HCT116 (cell line): ENCODE measurements around the gene MTHFD2L. TPM values are rescaled to one million over a fixed set of nuclear protein-coding genes. Genes with fewer than 3 reads are reported as not detected.

Source experiments
- ATAC-seq: fragments of 200-7000 bp; cut with Tn5 transposase; 2 replicates; pipeline ENCODE4 v1.9.1; 2020; ENCODE audit warnings: mild to moderate bottlenecking, moderate library complexity
- BruUV-seq: library from RNA; stranded (reverse); fragments of 400-500 nt; replicated peaks from 2 replicates; lab custom pipeline; 2021; lab: Mats Ljungman, UMichigan
- CTCF ChIA-PET: fragments of 300-600 bp; sonication (Branson Sonifier 250); formaldehyde crosslinking; loops from one replicate; lab custom pipeline; 2021; ENCODE audit warnings: antibody characterized with exemption; lab: Charles Lee
- POLR2A ChIA-PET: fragments of 300-600, 350-600 bp; sonication (Branson Sonifier 250); formaldehyde crosslinking; loops from one replicate; lab custom pipeline; 2021; ENCODE audit warnings: antibody characterized with exemption; lab: Charles Lee
- RAD21 ChIA-PET, 2 experiments: fragments of 300-600 bp; sonication (Branson Sonifier 250); formaldehyde crosslinking; loops; one replicate each; lab custom pipeline; 2023; ENCODE audit warnings: low total read pairs in 2 of 2; ENCODE audit not compliant: uncharacterized antibody in 2 of 2, unreplicated experiment in 2 of 2, low non-redundant PET in 1 of 2; lab: Charles Lee
- DNase-seq: peaks from one replicate; pipeline ENCODE4 v3.0.0-alpha.2; 2010; ENCODE audit warnings: low read depth, low spot score
- H2AFZ ChIP-seq: fragments of 200-600 bp; shearing (Covaris generic), sonication (generic); 2 replicates; pipeline ENCODE4 v1.6.1; 2017; ENCODE audit warnings: low read depth, mixed run types, mixed read lengths, antibody characterized with exemption, low read length; ENCODE audit not compliant: poor library complexity, severe bottlenecking
- H3K27ac ChIP-seq: 2 replicates; pipeline ENCODE4 v1.5.1; 2012; ENCODE audit warnings: low read depth, low read length
- H3K27me3 ChIP-seq: fragments of 200-600 bp; sonication (generic); 2 replicates; pipeline ENCODE4 v1.6.1; 2016; ENCODE audit warnings: mixed run types, low read length, mixed read lengths; ENCODE audit not compliant: insufficient read depth
- H3K36me3 ChIP-seq, 2 experiments: fragments of 200-500 bp in 1 of 2; fragments of 200-600 bp in 1 of 2; sonication (Bioruptor generic) in 1 of 2; sonication (generic) in 1 of 2; 2 replicates each; pipeline versions ENCODE4 v1.5.1 to v1.6.1; 2014 to 2016; ENCODE audit warnings: low read length in 2 of 2, inconsistent platforms in 1 of 2, mixed read lengths in 1 of 2, mixed run types in 1 of 2; ENCODE audit not compliant: insufficient read depth in 2 of 2, control insufficient read depth in 1 of 2
- H3K4me1 ChIP-seq, 2 experiments: fragments of 200-600 bp in 1 of 2; sonication (generic) in 1 of 2; 2 replicates each; pipeline versions ENCODE4 v1.5.1 to v1.6.1; 2012 to 2017; ENCODE audit warnings: low read length in 2 of 2, inconsistent platforms in 1 of 2, mild to moderate bottlenecking in 1 of 2, mixed read lengths in 1 of 2, mixed run types in 1 of 2, moderate library complexity in 1 of 2; ENCODE audit not compliant: insufficient read depth in 2 of 2, control insufficient read depth in 1 of 2
- H3K4me2 ChIP-seq: fragments of 200-600 bp; sonication (generic); 2 replicates; pipeline ENCODE4 v1.6.1; 2017; ENCODE audit warnings: mixed run types, low read length, mixed read lengths
- H3K4me3 ChIP-seq, 2 experiments: fragments of 200-600 bp in 1 of 2; sonication (generic) in 1 of 2; replicated peaks in 1 of 2; 2 replicates each; pipeline ENCODE4 v1.5.1; 2011 to 2016; ENCODE audit warnings: low read length in 2 of 2, control low read depth in 1 of 2, low read depth in 1 of 2, mild to moderate bottlenecking in 1 of 2, mixed read lengths in 1 of 2, mixed run types in 1 of 2
- H3K79me2 ChIP-seq: fragments of 200-600 bp; sonication (generic); 2 replicates; pipeline ENCODE4 v1.6.1; 2017; ENCODE audit warnings: mild to moderate bottlenecking, mixed run types, low read length, moderate library complexity, mixed read lengths; ENCODE audit not compliant: insufficient read depth
- H3K9ac ChIP-seq: fragments of 200-600 bp; sonication (generic); 2 replicates; pipeline ENCODE4 v1.6.1; 2016; ENCODE audit warnings: low read length, mixed read lengths
- H3K9me2 ChIP-seq: fragments of 200-600 bp; sonication (generic), shearing (Covaris generic); 2 replicates; pipeline ENCODE4 v1.6.1; 2017; ENCODE audit warnings: mixed run types, mild to moderate bottlenecking, moderate library complexity; ENCODE audit not compliant: insufficient read depth
- H3K9me3 ChIP-seq, 2 experiments: fragments of 200-500 bp in 1 of 2; fragments of 200-600 bp in 1 of 2; sonication (Bioruptor generic) in 1 of 2; sonication (generic) in 1 of 2; 2 replicates each; pipeline ENCODE4 v1.6.1; 2014 to 2017; ENCODE audit warnings: low read length in 2 of 2, mixed read lengths in 2 of 2, inconsistent platforms in 1 of 2, low read depth in 1 of 2, mild to moderate bottlenecking in 1 of 2, mixed run types in 1 of 2, moderate library complexity in 1 of 2; ENCODE audit not compliant: control insufficient read depth in 1 of 2, insufficient read depth in 1 of 2
- H4K20me1 ChIP-seq: fragments of 200-600 bp; sonication (generic), shearing (Covaris generic); 2 replicates; pipeline ENCODE4 v1.6.1; 2017; ENCODE audit warnings: mixed run types, mild to moderate bottlenecking, moderate library complexity; ENCODE audit not compliant: insufficient read depth
- CEBPB ChIP-seq: IDR thresholded peaks from 2 replicates; pipeline ENCODE4 v1.6.1; 2012; ENCODE audit warnings: low read depth
- CTCF ChIP-seq, 3 experiments: fragments of 200-600 bp in 1 of 3; sonication (generic) in 1 of 3; IDR thresholded peaks in 2 of 3; conservative IDR thresholded peaks in 1 of 3; 2 replicates each; pipeline ENCODE4 v1.5.1; 2012 to 2017; ENCODE audit warnings: low read depth in 2 of 3, low read length in 2 of 3, antibody characterized with exemption in 1 of 3, borderline replicate concordance in 1 of 3, control low read depth in 1 of 3, mild to moderate bottlenecking in 1 of 3, mixed read lengths in 1 of 3, mixed run types in 1 of 3, moderate library complexity in 1 of 3; ENCODE audit not compliant: insufficient read depth in 1 of 3
- EZH2 ChIP-seq: fragments of 200-600 bp; sonication (generic); IDR thresholded peaks from 2 replicates; pipeline ENCODE4 v1.6.1; 2017; ENCODE audit warnings: antibody characterized with exemption, mixed run types
- POLR2A ChIP-seq: IDR thresholded peaks from 2 replicates; pipeline ENCODE4 v1.7.0; 2011; ENCODE audit warnings: borderline replicate concordance; ENCODE audit not compliant: insufficient read depth, insufficient read length; ENCODE audit errors: extremely low read depth
- POLR2AphosphoS5 ChIP-seq: IDR thresholded peaks from 2 replicates; pipeline ENCODE4 v1.6.1; 2011; ENCODE audit warnings: mild to moderate bottlenecking, low read depth, low read length, moderate library complexity
- SIN3A ChIP-seq: IDR thresholded peaks from 2 replicates; pipeline ENCODE4 v1.6.1; 2012; ENCODE audit warnings: low read depth
- ZFX ChIP-seq: fragments of 450-650 bp; IDR thresholded peaks from 2 replicates; pipeline ENCODE4 v1.6.1; 2017
- intact Hi-C: fragments of 100-400 bp; cut with micrococcal nuclease; formaldehyde crosslinking; loops from 2 replicates; pipeline ENCODE4 v1.10.0; 2022
- total RNA-seq: library from RNA; stranded (reverse); gene quantifications from one replicate; pipeline ENCODE4 v1.2.1, GENCODE V29; 2021; ENCODE audit not compliant: unreplicated experiment

The MTHFD2L gene
- total RNA-seq, 1 experiment from 2014 or later: 15.0 TPM

- Histone ChIP-seq H3K9me2 (no peaks in the 10 kb centered on the region), H3K4me2 (peak overlapping the region; percentile 69), H3K4me3 (peak overlapping the region in 1 of 2 experiments; percentile 37; a peak in 2 of 4 replicates), H3K27ac (peak overlapping the region; percentile 54; the same call in 1 of the 2 replicates), H3K79me2 (no peaks in the 10 kb centered on the region), H4K20me1 (no peaks in the 10 kb centered on the region), H3K9ac (peak overlapping the region; percentile 44), H2AFZ (peak overlapping the region; percentile 8), H3K9me3 (no peaks in the 10 kb centered on the region), H3K27me3 (no peaks in the 10 kb centered on the region), H3K36me3 (no peaks in the 10 kb centered on the region), H3K4me1 (peaks cover 18 to 53% of the 10 kb centered on the region in 2 experiments)
- intact Hi-C loops: loop anchor here (2.0 kb wide), 1 partner anchor 53 kb away; no protein-coding TSS in a partner anchor
- CTCF ChIA-PET: interaction anchor here (1.0 to 3.2 kb wide), 3 partner anchors 11 to 71 kb away, joined by 4 to 20 read pairs (median 7); partner anchors contain the start of genes CXCL2 and CXCL3
- BruUV-seq: TSS peak; percentile 97
- TF ChIP-seq ZFX: no peak
- TF ChIP-seq POLR2AphosphoS5: 0 out of 2 replicates have a peak, but pooled peaks have one; percentile 7
- peak; percentile 30; the same call in 1 of the 2 replicates for TF ChIP-seq CEBPB
- peak; percentile 44; the same call in 1 of the 2 replicates for TF ChIP-seq SIN3A
- DNase-seq (peak; percentile 60), ATAC-seq (peak; percentile 62)
- POLR2A ChIA-PET: interaction anchor here (1.0 to 2.8 kb wide), 7 partner anchors 10 to 72 kb away, joined by 3 to 25 read pairs (median 6); partner anchors contain the start of genes CXCL2 and CXCL3
- RAD21 ChIA-PET: no interaction called here
Measured at GRCh38 chr4:74109870-74110605, 47.9 kb upstream of the MTHFD2L start.

- ChIA-PET RAD21 (no interaction called here), CTCF (interaction anchor here (1.0 to 3.2 kb wide), 3 partner anchors 12 to 72 kb away, joined by 4 to 20 read pairs (median 7); partner anchors contain the start of genes CXCL2 and CXCL3), POLR2A (interaction anchor here (2.2 to 2.8 kb wide), 2 partner anchors 10 to 23 kb away, joined by 9 to 25 read pairs; partner anchors contain the start of gene CXCL2)
Measured at GRCh38 chr4:74110670-74111069, 47.2 kb upstream of the MTHFD2L start.

More at GRCh38 chr4:74110670-74111069, 47.2 kb upstream of the MTHFD2L start:
- H3K4me2 ChIP-seq: peak overlapping the region; percentile 26; the same call in 1 of the 2 replicates
- BruUV-seq: no TSS peak
- H3K9ac ChIP-seq: no peak overlapping the region; the same call in 1 of the 2 replicates
- H4K20me1 ChIP-seq: no peaks in the 10 kb centered on the region
- no peak for ATAC-seq
- no peaks in the 10 kb centered on the region for H3K79me2 ChIP-seq
- no peak overlapping the region for H3K27ac ChIP-seq
- no peak for DNase-seq
- TF ChIP-seq POLR2AphosphoS5 (no peak), POLR2A (no peak), EZH2 (no peak), CTCF (IDR thresholded peaks at IDR 0.05 in 2 of 3, conservative IDR thresholded peaks at IDR 0.05 in 1 of 3; ENCODE audit: borderline replicate concordance in 1 of 3, insufficient read depth in 1 of 3, low read depth in 2 of 3, low read length in 2 of 3) (no peak)
- TF ChIP-seq, all 23 proteins: peak for 0
- Histone ChIP-seq H3K9me3 (no peaks in the 10 kb centered on the region), H3K27me3 (no peaks in the 10 kb centered on the region), H2AFZ (peak overlapping the region; percentile 8), H3K36me3 (no peaks in the 10 kb centered on the region), H3K4me3 (no peak overlapping the region), H3K4me1 (peaks cover 18 to 53% of the 10 kb centered on the region in 2 experiments), H3K9me2 (no peaks in the 10 kb centered on the region)
- intact Hi-C loops: no loop called here
